Large intestine (tissue), 3 donors: ENCODE data around the gene AGAP1. TPM values are rescaled to one million over a fixed set of nuclear protein-coding genes. Genes with fewer than 3 reads are reported as not detected.

ENCODE experiments used
- DNase-seq, 2 donors: peaks; one replicate each; pipeline versions ENCODE4 v3.0.0 to v3.0.0-alpha.2; 2013
- H3K27ac ChIP-seq: one replicate; pipeline ENCODE4 v1.5.1; 2013; ENCODE audit warnings: low read length
- H3K27me3 ChIP-seq: 2 replicates; pipeline ENCODE4 v1.6.1; 2013; ENCODE audit warnings: low read length; ENCODE audit not compliant: control insufficient read depth, insufficient read depth
- H3K36me3 ChIP-seq: 2 replicates; pipeline ENCODE4 v1.6.1; 2013; ENCODE audit warnings: low read length; ENCODE audit not compliant: control insufficient read depth, insufficient read depth
- H3K4me1 ChIP-seq: one replicate; pipeline ENCODE4 v1.6.1; 2013; ENCODE audit warnings: low read length; ENCODE audit not compliant: control insufficient read depth, insufficient read depth
- H3K4me3 ChIP-seq: one replicate; pipeline ENCODE4 v1.5.1; 2013; ENCODE audit warnings: low read length
- H3K9me3 ChIP-seq: one replicate; pipeline ENCODE4 v1.6.1; 2013; ENCODE audit warnings: mild to moderate bottlenecking, low read depth, low read length, moderate library complexity; ENCODE audit not compliant: control insufficient read depth
- WGBS: methylation state at CpG from one replicate; pipeline ENCODE4 v1.1.5; 2013; ENCODE audit warnings: low lambda C conversion rate; ENCODE audit not compliant: insufficient coverage; 5-methylcytosine and 5-hydroxymethylcytosine counted together
- polyA plus RNA-seq: library from polyadenylated mRNA; unstranded; fragments of 120-200 nt; gene quantifications from one replicate; pipeline ENCODE4 v1.2.1, GENCODE V29; 2013

AGAP1 gene
- polyA plus RNA-seq, 1 donor, result 18.0 TPM

DNA sequence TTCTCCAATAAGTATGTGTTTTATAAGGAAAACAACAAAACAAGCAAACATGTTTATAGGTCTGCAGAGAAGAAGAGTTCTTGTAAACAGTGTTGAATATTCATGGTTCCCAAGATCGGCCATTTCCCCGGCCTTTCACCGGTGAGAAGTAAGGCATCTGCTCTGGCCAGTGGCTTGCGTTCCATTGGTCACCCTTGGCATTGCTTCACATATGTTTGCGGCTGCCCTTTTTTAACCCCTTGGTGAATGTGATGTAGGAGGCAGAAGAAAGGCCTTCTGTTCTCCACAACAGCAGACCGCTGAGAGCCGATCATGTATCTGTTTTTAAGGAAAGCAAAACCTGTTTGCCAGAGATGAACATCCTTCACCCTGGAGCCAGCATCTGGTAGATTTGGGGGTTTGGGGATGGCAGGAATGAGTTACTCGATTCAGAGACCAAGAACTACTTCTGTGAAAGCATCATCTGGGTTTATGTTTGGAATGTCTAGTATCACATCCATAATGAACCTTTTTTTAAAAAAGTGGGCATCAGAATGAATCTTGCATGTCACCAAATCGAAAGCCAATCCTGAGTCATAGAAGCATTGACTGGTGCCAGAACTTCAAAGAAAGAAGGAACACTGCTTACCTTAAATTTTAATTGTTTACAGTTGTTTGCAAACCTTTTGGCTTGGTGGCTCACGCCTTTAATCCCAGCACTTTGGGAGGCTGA lies 112.3 kb downstream of the AGAP1 start:
- H3K9me3 ChIP-seq, result no peaks in the 10 kb centered on the region
- H3K27ac ChIP-seq, result peak overlapping the region; percentile 15
- DNase-seq, result no peak
- no peaks in the 10 kb centered on the region for H3K27me3 ChIP-seq
- peaks cover 3% of the 10 kb centered on the region for H3K4me1 ChIP-seq
- H3K36me3 ChIP-seq, result peaks cover 3% of the 10 kb centered on the region
- H3K4me3 ChIP-seq, result no peak overlapping the region
- no CpG with 5 or more reads among the region's 10 CpGs for WGBS

GRCh38 chr2:235607546-235608199 lies 113.8 kb downstream of the AGAP1 start:
- H3K4me3 ChIP-seq, result no peak overlapping the region
- peaks cover 3% of the 10 kb centered on the region for H3K36me3 ChIP-seq
- no peak for DNase-seq
- H3K9me3 ChIP-seq, result no peaks in the 10 kb centered on the region
- WGBS, result no CpG with 5 or more reads among the region's 18 CpGs
- H3K27ac ChIP-seq, result no peak overlapping the region
- no peaks in the 10 kb centered on the region for H3K27me3 ChIP-seq
- peaks cover 3% of the 10 kb centered on the region for H3K4me1 ChIP-seq

DNA sequence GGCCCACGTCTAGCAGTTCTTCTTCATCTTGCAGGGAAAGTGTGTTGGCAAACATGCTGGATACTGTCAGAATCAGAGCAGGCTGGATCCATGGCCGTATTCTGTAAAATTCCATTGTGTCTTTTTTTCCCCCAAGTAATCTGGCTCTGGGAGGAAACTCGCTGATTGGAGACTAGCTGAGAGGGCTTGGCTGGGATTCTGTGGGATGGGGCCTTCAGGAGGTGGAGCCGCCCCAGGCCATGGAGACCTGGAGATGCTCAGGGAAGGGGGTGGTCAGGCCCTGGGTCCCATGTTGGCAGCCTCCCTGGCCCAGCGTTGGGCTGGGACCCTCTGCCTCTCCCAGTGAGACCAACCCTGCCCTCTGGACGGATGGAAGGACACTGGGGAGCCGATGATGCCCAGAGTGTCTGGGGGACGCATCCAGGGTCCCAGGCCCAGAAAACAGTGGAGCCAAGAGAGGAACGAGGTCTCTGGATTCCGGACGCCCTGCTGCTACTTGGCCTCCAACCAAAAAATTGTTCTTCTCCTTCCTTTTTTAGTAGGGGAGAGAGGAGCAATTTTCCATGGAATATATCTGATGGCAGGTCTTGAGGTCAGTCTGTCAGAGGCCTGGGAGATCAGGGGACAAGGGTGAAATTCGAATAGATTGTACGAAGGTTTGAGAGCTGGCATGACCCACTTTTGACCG lies 114.5 kb downstream of the AGAP1 start:
- WGBS, result 60% methylated on average over 1 of the region's 14 CpGs
- Histone ChIP-seq H3K9me3 (no peaks in the 10 kb centered on the region), H3K4me3 (no peak overlapping the region), H3K4me1 (peaks cover 3% of the 10 kb centered on the region), H3K36me3 (peaks cover 3% of the 10 kb centered on the region), H3K27me3 (no peaks in the 10 kb centered on the region), H3K27ac (no peak overlapping the region)
- no peak for DNase-seq

DNA sequence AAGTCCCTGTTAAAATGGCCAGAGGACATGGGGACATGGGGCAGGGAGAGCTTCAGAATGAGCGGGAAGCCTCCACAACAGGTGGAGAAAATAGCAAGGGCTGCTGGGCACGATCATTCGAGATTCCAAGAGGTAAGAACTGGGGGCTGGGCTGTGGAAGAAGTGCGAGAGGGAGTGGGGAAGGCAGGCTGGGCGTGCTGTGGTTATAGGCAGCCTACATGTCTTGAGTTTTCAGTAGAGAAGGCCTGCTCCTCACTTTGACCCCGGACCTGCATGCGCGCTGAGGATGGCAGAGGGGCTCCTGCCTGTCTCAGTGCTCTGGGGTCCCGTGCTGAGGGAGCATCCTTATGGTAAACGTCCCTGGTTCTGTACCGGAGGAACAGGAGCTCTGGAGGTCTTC lies 115.5 kb downstream of the AGAP1 start:
- no CpG with 5 or more reads among the region's 11 CpGs for WGBS
- no peak for DNase-seq
- Histone ChIP-seq H3K4me1 (peaks cover 3% of the 10 kb centered on the region), H3K27me3 (no peaks in the 10 kb centered on the region), H3K9me3 (no peaks in the 10 kb centered on the region), H3K36me3 (peaks cover 3% of the 10 kb centered on the region), H3K4me3 (no peak overlapping the region), H3K27ac (no peak overlapping the region)

DNA sequence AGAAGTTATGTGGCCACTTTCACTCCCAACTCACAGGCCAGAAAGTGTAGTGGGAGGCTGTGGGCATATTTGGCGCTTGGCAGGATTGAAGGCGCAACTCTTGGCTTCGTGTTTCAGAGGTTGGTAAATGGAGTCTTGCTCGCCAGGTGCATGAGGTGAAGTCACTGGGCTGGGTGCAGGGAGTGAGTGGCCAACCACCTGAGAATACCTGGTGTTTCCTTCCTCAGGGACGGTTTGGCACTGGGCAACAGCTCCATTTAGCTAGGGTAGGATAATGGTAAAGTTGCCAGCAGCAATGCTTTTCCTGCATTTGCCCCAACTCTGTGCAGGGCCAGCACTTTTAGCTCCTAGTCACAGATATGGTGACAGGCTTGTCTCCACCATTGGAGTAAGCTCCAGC lies 115.9 kb downstream of the AGAP1 start:
- no peaks in the 10 kb centered on the region for H3K27me3 ChIP-seq
- DNase-seq, result no peak
- no CpG with 5 or more reads among the region's 5 CpGs for WGBS
- no peaks in the 10 kb centered on the region for H3K9me3 ChIP-seq
- peaks cover 3% of the 10 kb centered on the region for H3K36me3 ChIP-seq
- no peak overlapping the region for H3K27ac ChIP-seq
- peaks cover 3% of the 10 kb centered on the region for H3K4me1 ChIP-seq
- no peak overlapping the region for H3K4me3 ChIP-seq

- no peak for DNase-seq
- H3K27ac ChIP-seq, result no peak overlapping the region
- no CpG with 5 or more reads among the region's 12 CpGs for WGBS
These were observed 116.9 kb downstream of the AGAP1 start for GRCh38 chr2:235610696-235611257.

DNA sequence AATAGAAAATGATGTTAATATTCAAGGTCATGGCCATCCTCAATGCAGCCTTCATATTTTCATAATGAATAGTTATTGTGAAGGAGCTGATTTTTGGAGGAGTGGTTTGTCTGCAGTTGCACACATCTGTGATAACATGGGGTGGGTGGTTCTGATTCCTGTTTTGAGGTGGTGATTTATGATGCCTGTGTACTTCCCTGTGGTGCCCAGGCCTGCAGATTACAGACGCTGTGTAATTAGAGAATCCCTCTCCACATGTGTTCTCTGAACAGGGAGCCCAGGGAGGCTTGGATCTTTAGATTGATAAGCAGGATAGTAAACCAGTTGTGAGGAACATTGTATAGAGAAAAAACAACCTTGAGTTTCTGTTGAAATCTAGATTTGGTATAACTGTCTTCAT lies 117.5 kb downstream of the AGAP1 start:
- DNase-seq, result no peak
- H3K9me3 ChIP-seq, result no peaks in the 10 kb centered on the region
- H3K4me3 ChIP-seq, result no peak overlapping the region
- peaks cover 3% of the 10 kb centered on the region for H3K36me3 ChIP-seq
- H3K27me3 ChIP-seq, result no peaks in the 10 kb centered on the region
- no peak overlapping the region for H3K27ac ChIP-seq
- no peaks in the 10 kb centered on the region for H3K4me1 ChIP-seq
- WGBS, result no CpG with 5 or more reads among the region's 1 CpG

More at GRCh38 chr2:235610696-235611257, 116.9 kb downstream of the AGAP1 start:
- peaks cover 3% of the 10 kb centered on the region for H3K36me3 ChIP-seq
- no peak overlapping the region for H3K4me3 ChIP-seq
- no peaks in the 10 kb centered on the region for H3K27me3 ChIP-seq
- no peaks in the 10 kb centered on the region for H3K9me3 ChIP-seq
- H3K4me1 ChIP-seq, result peaks cover 3% of the 10 kb centered on the region

GRCh38 chr2:235611756-235612155 lies 117.9 kb downstream of the AGAP1 start:
- DNase-seq, result no peak
- H3K9me3 ChIP-seq, result no peaks in the 10 kb centered on the region
- H3K27ac ChIP-seq, result no peak overlapping the region
- no CpG with 5 or more reads among the region's 7 CpGs for WGBS
- H3K36me3 ChIP-seq, result peaks cover 3% of the 10 kb centered on the region
- no peaks in the 10 kb centered on the region for H3K4me1 ChIP-seq
- H3K27me3 ChIP-seq, result no peaks in the 10 kb centered on the region
- no peak overlapping the region for H3K4me3 ChIP-seq

GRCh38 chr2:235612181-235612950 lies 118.5 kb downstream of the AGAP1 start:
- no CpG with 5 or more reads among the region's 15 CpGs for WGBS
- H3K4me3 ChIP-seq, result no peak overlapping the region

DNA sequence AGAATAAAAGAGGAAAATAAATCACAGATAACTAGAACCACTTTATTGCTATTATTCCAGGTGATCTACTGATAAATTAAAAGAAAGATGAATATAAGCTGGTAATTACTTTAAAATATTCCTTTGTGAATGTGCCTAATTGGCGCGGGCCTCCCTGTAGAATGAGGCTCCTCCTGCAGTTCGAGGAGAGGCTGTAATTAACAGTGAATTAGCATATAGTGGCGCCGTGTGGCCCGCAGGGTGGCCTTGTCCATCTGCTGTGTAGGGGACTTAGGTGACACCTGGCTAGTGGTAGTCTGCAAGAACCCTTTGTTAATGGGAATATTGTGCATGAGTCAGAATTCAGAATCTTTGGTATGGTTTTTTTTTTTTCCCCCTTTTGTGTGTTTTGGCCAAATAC lies 119.8 kb downstream of the AGAP1 start:
- no peak for DNase-seq
- H3K27me3 ChIP-seq, result no peaks in the 10 kb centered on the region
- H3K9me3 ChIP-seq, result no peaks in the 10 kb centered on the region
- peaks cover 3% of the 10 kb centered on the region for H3K36me3 ChIP-seq
- no peak overlapping the region for H3K27ac ChIP-seq
- no peak overlapping the region for H3K4me3 ChIP-seq
- no CpG with 5 or more reads among the region's 6 CpGs for WGBS
- no peaks in the 10 kb centered on the region for H3K4me1 ChIP-seq

More at GRCh38 chr2:235612181-235612950, 118.5 kb downstream of the AGAP1 start:
- no peak for DNase-seq
- no peaks in the 10 kb centered on the region for H3K4me1 ChIP-seq
- no peaks in the 10 kb centered on the region for H3K9me3 ChIP-seq
- no peaks in the 10 kb centered on the region for H3K27me3 ChIP-seq
- no peak overlapping the region for H3K27ac ChIP-seq
- H3K36me3 ChIP-seq, result peaks cover 3% of the 10 kb centered on the region
